HepG2 (cell line): Measurements from ENCODE around the gene DNMBP.

ENCODE experiments used
- CTCF ChIP-seq: sonication (generic); formaldehyde crosslinking; IDR thresholded peaks from 2 replicates; pipeline ENCODE4 v1.5.0; 2020; ENCODE audit warnings: mild to moderate bottlenecking, missing genetic modification reagents, moderate library complexity
- JUNB ChIP-seq: sonication (generic); formaldehyde crosslinking; IDR thresholded peaks from 2 replicates; pipeline ENCODE4 v1.8.0; 2022; ENCODE audit warnings: missing genetic modification reagents, mild to moderate bottlenecking, borderline replicate concordance
- KDM1A ChIP-seq: IDR thresholded peaks from 2 replicates; pipeline ENCODE4 v1.6.1; 2016; ENCODE audit warnings: missing compliant biosample characterization
- POLR2AphosphoS5 ChIP-seq: IDR thresholded peaks from 2 replicates; pipeline ENCODE4 v1.6.1; 2012; ENCODE audit warnings: low read depth, low read length
- TERF1 ChIP-seq: sonication (generic); formaldehyde crosslinking; IDR thresholded peaks from 2 replicates; pipeline ENCODE4 v1.8.0; 2022; ENCODE audit warnings: mild to moderate bottlenecking, missing genetic modification reagents, moderate library complexity
- ZNF20 ChIP-seq: sonication (generic); formaldehyde crosslinking; IDR thresholded peaks from 2 replicates; pipeline ENCODE4 v1.4.0; 2020; ENCODE audit warnings: mild to moderate bottlenecking, moderate library complexity, missing genetic modification reagents
- TF ChIP-seq, protein P1 (sequence below): sonication (generic); formaldehyde crosslinking; IDR thresholded peaks from 2 replicates; pipeline ENCODE4 v1.5.0; 2020; ENCODE audit warnings: mild to moderate bottlenecking, missing genetic modification reagents

DNA sequence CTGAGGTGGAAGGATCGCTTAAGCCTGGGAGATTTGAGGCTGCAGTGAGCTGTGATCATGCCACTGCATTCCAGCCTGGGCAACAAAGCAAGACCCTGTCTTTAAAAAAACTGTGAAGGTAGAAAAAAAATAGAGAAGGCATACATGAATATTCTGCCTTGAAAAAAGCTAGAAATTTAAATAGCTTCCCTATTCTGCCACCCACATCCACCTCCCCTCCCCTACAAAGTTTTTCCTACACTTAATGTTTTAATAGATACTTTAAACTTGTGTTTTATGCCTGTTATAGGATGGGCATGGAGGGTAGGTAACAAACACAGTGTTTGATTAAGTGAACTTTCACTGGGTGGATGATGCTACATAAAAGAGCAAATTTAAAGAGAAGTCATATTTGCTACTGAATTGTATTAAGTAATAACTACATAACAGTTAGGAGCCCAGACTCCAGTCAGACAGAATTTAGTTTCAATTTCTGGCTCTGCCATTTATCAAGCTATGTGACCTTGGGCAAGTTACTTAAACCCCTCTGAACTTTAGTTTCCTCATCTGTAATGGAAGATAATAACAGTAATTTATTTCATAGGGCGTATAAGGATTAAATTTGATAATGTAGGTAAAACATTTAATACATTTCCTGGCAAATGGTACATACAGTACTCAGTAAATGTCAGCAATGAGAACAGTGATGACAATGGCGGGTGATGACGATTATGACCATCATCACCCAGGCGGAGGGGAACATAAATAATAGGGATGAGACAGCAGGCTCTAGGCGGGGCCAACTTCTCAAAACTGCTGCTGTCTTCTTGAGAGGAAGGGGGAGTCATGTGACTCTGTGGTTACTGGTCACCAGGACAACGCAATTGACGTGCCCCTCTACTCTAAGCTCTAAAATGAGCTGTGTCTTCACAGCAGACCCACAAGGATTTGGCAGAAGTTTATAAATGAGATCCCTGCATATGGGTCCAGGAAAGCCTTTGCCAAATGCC, 15.8 kb downstream of the DNMBP start:
- TF ChIP-seq, protein P1, sequence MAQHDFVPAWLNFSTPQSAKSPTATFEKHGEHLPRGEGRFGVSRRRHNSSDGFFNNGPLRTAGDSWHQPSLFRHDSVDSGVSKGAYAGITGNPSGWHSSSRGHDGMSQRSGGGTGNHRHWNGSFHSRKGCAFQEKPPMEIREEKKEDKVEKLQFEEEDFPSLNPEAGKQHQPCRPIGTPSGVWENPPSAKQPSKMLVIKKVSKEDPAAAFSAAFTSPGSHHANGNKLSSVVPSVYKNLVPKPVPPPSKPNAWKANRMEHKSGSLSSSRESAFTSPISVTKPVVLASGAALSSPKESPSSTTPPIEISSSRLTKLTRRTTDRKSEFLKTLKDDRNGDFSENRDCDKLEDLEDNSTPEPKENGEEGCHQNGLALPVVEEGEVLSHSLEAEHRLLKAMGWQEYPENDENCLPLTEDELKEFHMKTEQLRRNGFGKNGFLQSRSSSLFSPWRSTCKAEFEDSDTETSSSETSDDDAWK (CRISPR knock-in tag), result no peak
- no peak for TF ChIP-seq POLR2AphosphoS5
- no peak for TF ChIP-seq KDM1A (CRISPR knock-in tag)
- TF ChIP-seq CTCF, result no peak
- no peak for TF ChIP-seq TERF1
- no peak for TF ChIP-seq JUNB (CRISPR knock-in tag)
- TF ChIP-seq ZNF20 (CRISPR knock-in tag), result no peak
